HL-60/S4 treated with phorbol 12-myristate 13-acetate at 8.2 ng/mL for 4 days and 3 days (cell line): ENCODE results near the gene RFFL.

ENCODE experiments used
- in situ Hi-C: fragments of 300-500 bp; cut with MboI; formaldehyde crosslinking; loops from 2 replicates; pipeline ENCODE4 v1.15.0; 2022; ENCODE audit warnings: low sequenced_read_pairs

The RFFL gene

GRCh38 chr17:34980681-34981537, 82.6 kb downstream of the RFFL start:
- in situ Hi-C loops: loop anchor here (25.0 kb wide), 1 partner anchor 569 kb away; no protein-coding TSS in a partner anchor

DNA sequence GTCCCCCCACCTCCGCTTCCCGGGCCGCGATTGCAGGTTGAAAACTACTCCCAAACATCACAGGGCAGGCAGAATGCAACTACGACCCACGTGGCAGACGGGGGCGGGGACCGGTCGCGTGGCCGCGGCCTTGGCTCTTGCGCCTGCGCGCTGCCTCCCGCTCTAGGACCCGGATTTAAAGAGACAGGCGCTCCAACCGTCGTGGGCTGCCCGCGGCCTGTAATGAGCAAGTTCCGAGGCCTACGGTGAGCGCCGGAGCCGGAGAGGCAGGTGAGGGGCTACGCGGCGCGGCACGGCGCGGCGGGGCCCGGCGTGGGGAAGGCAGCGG, 83.2 kb downstream of the RFFL start, which contains the start of gene LIG3:
Gene LIG3 (plus strand): TSS at position 160 of the 328 bp plus-strand sequence. CDS start 2,494 bp downstream, outside the sequence.
- in situ Hi-C loops: loop anchor here (25.0 kb wide), 1 partner anchor 568 kb away; no protein-coding TSS in a partner anchor

DNA sequence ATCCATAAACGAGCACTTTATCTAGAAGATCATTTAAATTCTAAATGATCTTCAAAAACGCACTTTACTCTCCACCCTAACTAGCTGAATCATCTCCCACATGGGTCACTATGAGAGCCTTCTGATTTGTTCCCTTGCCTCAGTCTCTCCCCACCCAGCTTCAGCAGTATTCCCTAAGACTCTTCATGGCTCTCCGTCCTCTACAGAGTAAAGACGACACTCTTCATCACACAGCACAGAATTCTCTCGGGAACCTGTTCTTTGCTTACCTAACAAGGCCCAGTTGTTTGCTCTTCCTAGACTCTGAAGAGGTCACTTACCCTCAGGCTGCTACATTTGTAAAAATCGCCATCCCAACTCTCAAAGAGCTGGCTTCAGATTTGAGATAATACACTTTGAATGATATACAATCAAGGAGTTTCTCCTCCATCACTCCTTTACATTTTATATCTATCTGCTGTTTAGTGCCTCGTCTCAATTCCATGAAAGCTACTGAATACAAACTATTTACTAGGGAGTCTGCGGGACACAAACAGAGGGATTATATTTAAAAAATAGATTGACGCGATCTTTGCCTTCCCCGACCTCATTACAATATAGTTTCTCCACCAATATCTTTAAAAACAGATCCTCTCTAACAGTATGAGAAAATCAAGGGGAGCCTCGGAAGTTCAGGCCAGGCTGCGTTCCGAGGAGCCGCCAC, 83.7 kb downstream of the RFFL start:
- in situ Hi-C loops: loop anchor here (25.0 kb wide), 1 partner anchor 568 kb away; no protein-coding TSS in a partner anchor

GRCh38 chr17:34979153-34979552, 84.4 kb downstream of the RFFL start:
- in situ Hi-C loops: loop anchor here (25.0 kb wide), 1 partner anchor 567 kb away; no protein-coding TSS in a partner anchor

DNA sequence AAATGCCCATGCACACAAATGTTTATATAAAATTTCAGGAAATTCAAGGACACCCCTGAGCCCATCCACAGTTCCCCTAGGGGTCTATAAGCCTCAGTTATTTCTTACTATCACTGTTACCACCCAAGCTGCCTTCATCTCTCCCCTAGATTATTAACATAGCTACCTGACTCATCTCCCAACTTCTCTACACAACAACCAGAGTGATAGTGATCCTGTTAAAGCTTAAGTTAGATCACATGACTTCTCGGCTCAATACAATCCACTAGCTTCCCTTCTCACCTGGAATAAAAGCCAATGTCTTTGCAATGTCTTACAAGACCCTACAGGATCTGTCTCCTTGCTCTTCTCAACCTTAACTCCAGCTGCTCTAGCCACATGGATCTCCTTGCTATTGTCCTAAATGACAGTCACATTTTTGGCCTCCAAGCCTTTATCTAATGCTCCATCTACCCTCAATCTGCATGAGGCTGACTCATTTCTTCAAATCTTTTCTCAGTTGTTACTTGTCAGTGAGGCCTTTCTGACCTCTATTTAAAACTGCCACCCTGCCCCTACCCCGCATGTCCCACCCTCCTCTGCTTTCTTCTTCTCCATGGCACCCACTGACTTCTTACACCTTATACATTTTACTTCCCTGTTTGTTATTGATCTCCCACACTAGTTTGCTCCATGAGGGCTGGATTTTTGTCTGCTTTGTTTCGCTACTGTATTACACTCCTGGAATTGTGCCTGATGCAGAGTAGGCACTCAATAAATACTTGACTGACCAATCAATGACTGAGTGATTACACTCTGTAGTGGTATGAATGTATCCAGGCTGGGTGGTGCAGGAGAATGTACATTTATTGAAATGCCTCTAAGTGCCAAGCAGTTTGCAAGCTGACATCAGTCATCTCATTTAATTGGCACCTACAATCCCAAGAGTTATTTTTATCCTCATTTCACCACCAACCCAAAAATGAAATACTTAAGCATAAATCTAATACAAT, 88.4 kb downstream of the RFFL start:
- in situ Hi-C loops: loop anchor here (25.0 kb wide), 1 partner anchor 563 kb away; no protein-coding TSS in a partner anchor

GRCh38 chr17:34974179-34974578, 89.3 kb downstream of the RFFL start:
- in situ Hi-C loops: no loop called here

DNA sequence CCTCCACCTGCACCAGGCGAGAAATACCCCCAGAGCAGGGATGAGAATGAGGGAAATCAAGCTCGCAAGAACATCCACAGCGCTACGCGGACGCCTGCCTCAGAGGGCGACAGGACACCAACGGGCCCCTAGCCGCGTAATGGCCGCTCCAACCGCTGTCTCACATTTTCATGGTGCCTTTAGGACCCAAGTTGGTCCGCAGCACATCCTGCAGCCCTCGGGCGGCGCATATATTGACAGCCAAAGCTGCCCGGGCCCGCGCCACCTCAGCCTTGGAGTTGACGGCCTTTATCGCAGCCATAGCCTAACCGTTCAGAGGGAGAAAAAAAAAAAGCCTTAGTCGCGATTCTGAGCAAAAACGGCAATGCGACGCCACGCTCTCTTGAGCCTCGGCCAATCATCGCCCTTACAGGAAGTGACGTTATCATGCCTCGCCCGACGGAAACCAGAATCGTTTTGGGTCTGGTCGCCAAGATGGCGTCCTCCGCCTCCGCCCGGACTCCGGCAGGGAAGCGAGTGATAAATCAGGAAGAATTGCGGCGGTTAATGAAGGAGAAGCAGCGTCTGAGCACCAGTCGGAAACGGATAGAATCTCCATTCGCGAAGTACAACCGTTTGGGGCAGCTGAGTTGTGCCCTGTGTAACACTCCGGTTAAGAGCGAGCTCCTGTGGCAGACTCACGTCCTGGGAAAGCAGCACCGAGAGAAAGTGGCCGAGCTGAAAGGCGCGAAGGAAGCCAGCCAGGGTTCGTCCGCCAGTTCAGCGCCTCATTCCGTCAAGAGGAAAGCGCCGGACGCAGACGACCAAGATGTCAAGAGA, 102.2 kb downstream of the RFFL start, which contains the start of the genes CCT6B and ZNF830:
Gene CCT6B (minus strand): TSS at position 368 of the 819 bp plus-strand sequence. CDS start 67 bp downstream, at position 301.
Gene ZNF830 (plus strand): TSS at position 448 of the 819 bp plus-strand sequence. CDS start 27 bp downstream, at position 475.
- in situ Hi-C loops: no loop called here

- in situ Hi-C loops: no loop called here
Observed at GRCh38 chr17:34958438-34958837, 105.1 kb downstream of the RFFL start.
